Measurements from ENCODE around the gene NAA25. TPM values are rescaled to one million over a fixed set of nuclear protein-coding genes. Genes with fewer than 3 reads are reported as not detected.
A peak's percentile ranks its signal among the peaks of the same experiment; 100 is the strongest.
"Not testable (repeated sequence)": the region's sequence is repeated elsewhere in the genome, so short reads cannot be mapped to it uniquely, and the experiment has no call there.

NAA25 gene
- total RNA-seq, 4 donors from 2014 or later = 21.1 to 68.6 (median 29.0) TPM

- Histone ChIP-seq H3K36me3 (no peaks in the 10 kb centered on the region), H3K27ac (no peak overlapping the region), H3K4me1 (peaks cover 39% of the 10 kb centered on the region), H3K4me3 (no peak overlapping the region), H3K9me3 (no peaks in the 10 kb centered on the region), H3K27me3 (no peaks in the 10 kb centered on the region)
- DNase-seq (ENCODE audit: low spot score in 2 of 2) = peak; percentile 6 to 15
- TF ChIP-seq POLR2AphosphoS5 (IDR thresholded peaks at IDR 0.05) (no peak), CTCF (IDR thresholded peaks at IDR 0.05) (no peak), EP300 (IDR thresholded peaks at IDR 0.05) (no peak), POLR2A (IDR thresholded peaks at IDR 0.05) (no peak)
- 80% methylated on average over 6 of the region's 6 CpGs for WGBS
Measured at GRCh38 chr12:112115259-112116045, 6.9 kb upstream of the NAA25 start.

- Histone ChIP-seq H3K27ac (peak overlapping the region; percentile 66), H3K4me3 (no peak overlapping the region), H3K9me3 (no peaks in the 10 kb centered on the region), H3K27me3 (no peaks in the 10 kb centered on the region), H3K4me1 (peaks cover 49% of the 10 kb centered on the region), H3K36me3 (no peaks in the 10 kb centered on the region)
- DNase-seq (ENCODE audit: low spot score in 2 of 2) = peak; percentile 44 to 52
- TF ChIP-seq POLR2AphosphoS5 (IDR thresholded peaks at IDR 0.05) (peak in 1 of 3 donors; percentile 18), CTCF (IDR thresholded peaks at IDR 0.05) (no peak), EP300 (IDR thresholded peaks at IDR 0.05) (no peak)
- 64% methylated on average over 6 of the region's 6 CpGs for WGBS
Measured at GRCh38 chr12:112112409-112113133, 4.0 kb upstream of the NAA25 start.

GRCh38 chr12:112111931-112112330 lies 3.3 kb upstream of the NAA25 start:
- Histone ChIP-seq H3K36me3 (no peaks in the 10 kb centered on the region), H3K27ac (peak overlapping the region; percentile 66), H3K4me1 (peaks cover 50% of the 10 kb centered on the region), H3K27me3 (no peaks in the 10 kb centered on the region), H3K9me3 (no peaks in the 10 kb centered on the region), H3K4me3 (no peak overlapping the region)
- DNase-seq (ENCODE audit: low spot score in 2 of 2) = no peak
- no peak for TF ChIP-seq EP300 (IDR thresholded peaks at IDR 0.05)
- no peak for TF ChIP-seq POLR2AphosphoS5 (IDR thresholded peaks at IDR 0.05)
- TF ChIP-seq CTCF (IDR thresholded peaks at IDR 0.05) = no peak
- TF ChIP-seq POLR2A (IDR thresholded peaks at IDR 0.05) = no peak
- 57% methylated on average over 5 of the region's 5 CpGs for WGBS

- peaks cover 50% of the 10 kb centered on the region for H3K4me1 ChIP-seq
- 78% methylated on average over 17 of the region's 20 CpGs for WGBS
- not testable (repeated sequence) for H3K4me3 ChIP-seq; H3K27me3 ChIP-seq; H3K27ac ChIP-seq; H3K36me3 ChIP-seq; DNase-seq (ENCODE audit: low spot score in 2 of 2); H3K9me3 ChIP-seq
Measured at GRCh38 chr12:112110787-112111662, 2.4 kb upstream of the NAA25 start.

GRCh38 chr12:112107306-112108201 lies 1.0 kb downstream of the NAA25 start:
- 13% methylated on average over 13 of the region's 13 CpGs for WGBS
- Histone ChIP-seq H3K36me3 (no peaks in the 10 kb centered on the region), H3K4me3 (peak overlapping the region; percentile 89), H3K27me3 (no peaks in the 10 kb centered on the region), H3K4me1 (peaks cover 52% of the 10 kb centered on the region), H3K9me3 (no peaks in the 10 kb centered on the region), H3K27ac (peak overlapping the region; percentile 96)
- TF ChIP-seq CTCF (IDR thresholded peaks at IDR 0.05) (no peak), POLR2AphosphoS5 (IDR thresholded peaks at IDR 0.05) (no peak), POLR2A (IDR thresholded peaks at IDR 0.05) (no peak), EP300 (IDR thresholded peaks at IDR 0.05) (no peak)
- DNase-seq (ENCODE audit: low spot score in 2 of 2) = peak in 1 of 2 donors; percentile 74
